ENCODE data around the gene HIP1R. TPM values are rescaled to one million over a fixed set of nuclear protein-coding genes. Genes with fewer than 3 reads are reported as not detected.
A peak's percentile ranks its signal among the peaks of the same experiment; 100 is the strongest.

The HIP1R gene
- total RNA-seq (100 to 1,000 TPM in 4 of 5 donors, 10 to 100 TPM in 1; 67.6 to 395 (median 160) TPM), polyA plus RNA-seq (10 to 100 TPM; 52.1 to 69.6 (median 68.8) TPM)
- long read RNA-seq, donor 1, partial matches to known transcripts, result 0 of 1 reads
- long read RNA-seq, donor 1, other reads (novel, unspliced or antisense), result 0 of 1 reads
- long read RNA-seq, donor 2, result 0 reads
- long read RNA-seq, donor 3, partial matches to known transcripts, result 7 of 7 reads
- long read RNA-seq, donor 3, other reads (novel, unspliced or antisense), result 0 of 7 reads
- long read RNA-seq, donor 4, result 0 reads
- long read RNA-seq, donor 5, full-length matches to known transcripts, result 2 of 13 reads
- long read RNA-seq, donor 5, partial matches to known transcripts, result 11 of 13 reads
- long read RNA-seq, donor 5, other reads (novel, unspliced or antisense), result 0 of 13 reads
- long read RNA-seq, donor 6, full-length matches to known transcripts, result 6 of 26 reads
- long read RNA-seq, donor 6, partial matches to known transcripts, result 20 of 26 reads
- long read RNA-seq, donor 6, other reads (novel, unspliced or antisense), result 0 of 26 reads
- long read RNA-seq, donor 7, full-length matches to known transcripts, result 1 of 6 reads
- long read RNA-seq, donor 7, partial matches to known transcripts, result 5 of 6 reads
- long read RNA-seq, donor 7, other reads (novel, unspliced or antisense), result 0 of 6 reads
- long read RNA-seq, donor 8, full-length matches to known transcripts, result 5 of 5 reads
- long read RNA-seq, donor 8, partial matches to known transcripts, result 0 of 5 reads
- long read RNA-seq, donor 8, other reads (novel, unspliced or antisense), result 0 of 5 reads
- long read RNA-seq, donor 9, full-length matches to known transcripts, result 1 of 1 reads
- long read RNA-seq, donor 9, partial matches to known transcripts, result 0 of 1 reads
- long read RNA-seq, donor 9, other reads (novel, unspliced or antisense), result 0 of 1 reads
- long read RNA-seq, donor 10, full-length matches to known transcripts, result 2 of 2 reads
- long read RNA-seq, donor 10, partial matches to known transcripts, result 0 of 2 reads
- long read RNA-seq, donor 10, other reads (novel, unspliced or antisense), result 0 of 2 reads

GRCh38 chr12:122834921-122835749 lies at the start of gene HIP1R:
Gene HIP1R, plus strand, starts transcription at chr12:122835457. Its CDS starts 94 bp downstream, at chr12:122835551.
- H3K27me3 ChIP-seq, result no peaks in the 10 kb centered on the region
- peak; percentile 64 to 81 for DNase-seq
- WGBS, 5 donors, result 0 to 1% (median 1%) methylated on average over 4 to 83 of the region's 85 CpGs
- intact Hi-C loops (cut with DNase I; ENCODE audit: low total_unique reads), result no loop called here
- peak in 1 of 3 donors; percentile 60 for TF ChIP-seq POLR2AphosphoS5 (IDR thresholded peaks at IDR 0.05)
- no peak for TF ChIP-seq POLR2A (IDR thresholded peaks at IDR 0.05)
- TF ChIP-seq CTCF (IDR thresholded peaks at IDR 0.05), result no peak
- TF ChIP-seq EP300 (IDR thresholded peaks at IDR 0.05), result no peak
- peak within 1 kb of the TSS; percentile 90 to 97 (median 95) for H3K27ac ChIP-seq
- peaks cover 33 to 61% (median 45%) of the 10 kb centered on the region in 4 donors for H3K4me1 ChIP-seq
- peak within 1 kb of the TSS; percentile 72 to 82 (median 80) for H3K4me3 ChIP-seq
- peaks cover 0 to 3% (median 0%) of the 10 kb centered on the region in 4 donors for H3K36me3 ChIP-seq
- no peaks in the 10 kb centered on the region for H3K9me3 ChIP-seq

- intact Hi-C loops (cut with DNase I; ENCODE audit: low total_unique reads), result no loop called here
- no peaks in the 10 kb centered on the region for H3K4me1 ChIP-seq
- H3K27me3 ChIP-seq, result no peaks in the 10 kb centered on the region
Observed at GRCh38 chr12:122785503-122785902, 49.8 kb upstream of the HIP1R start.

GRCh38 chr12:122788387-122788786 lies 46.9 kb upstream of the HIP1R start:
- no peaks in the 10 kb centered on the region for H3K27me3 ChIP-seq
- H3K4me1 ChIP-seq, result peaks cover 0 to under 1% (median 0%) of the 10 kb centered on the region in 4 donors
- H3K27ac ChIP-seq, result no peak overlapping the region
- no peak for TF ChIP-seq EP300 (IDR thresholded peaks at IDR 0.05)
- no peak for TF ChIP-seq CTCF (IDR thresholded peaks at IDR 0.05)
- TF ChIP-seq POLR2AphosphoS5 (IDR thresholded peaks at IDR 0.05), result no peak
- no peak for TF ChIP-seq POLR2A (IDR thresholded peaks at IDR 0.05)
- H3K36me3 ChIP-seq, result no peaks in the 10 kb centered on the region
- WGBS, 5 donors, result 29 to 56% (median 49%) methylated on average over 4 of the region's 4 CpGs
- intact Hi-C loops (cut with DNase I; ENCODE audit: low total_unique reads), result no loop called here
- H3K9me3 ChIP-seq, result no peaks in the 10 kb centered on the region
- H3K4me3 ChIP-seq, result no peak overlapping the region
- no peak for DNase-seq

More at GRCh38 chr12:122785503-122785902, 49.8 kb upstream of the HIP1R start:
- no peak for DNase-seq
- TF ChIP-seq CTCF (IDR thresholded peaks at IDR 0.05) (no peak), EP300 (IDR thresholded peaks at IDR 0.05) (no peak), POLR2AphosphoS5 (IDR thresholded peaks at IDR 0.05) (no peak), POLR2A (IDR thresholded peaks at IDR 0.05) (no peak)
- 82 to 87% (median 85%) methylated on average over 7 of the region's 7 CpGs for WGBS, 5 donors
- H3K4me3 ChIP-seq, result no peak overlapping the region
- H3K9me3 ChIP-seq, result no peaks in the 10 kb centered on the region
- H3K27ac ChIP-seq, result no peak overlapping the region
- no peaks in the 10 kb centered on the region for H3K36me3 ChIP-seq
